HEK293T (cell line): ENCODE results near the gene GRAP.

Source experiments
- ARNT ChIP-seq: fragments of 450-650 bp; IDR thresholded peaks from 2 replicates; pipeline ENCODE4 v1.6.1; 2017; ENCODE audit warnings: mild to moderate bottlenecking
- BHLHE40 ChIP-seq: fragments of 450-650 bp; IDR thresholded peaks from 2 replicates; pipeline ENCODE4 v1.6.1; 2016; ENCODE audit warnings: mild to moderate bottlenecking, moderate library complexity, borderline replicate concordance
- CTBP1 ChIP-seq: fragments of 450-650 bp; IDR thresholded peaks from 2 replicates; pipeline ENCODE4 v1.6.1; 2016; ENCODE audit warnings: borderline replicate concordance
- ELF4 ChIP-seq: fragments of 450-650 bp; IDR thresholded peaks from 2 replicates; pipeline ENCODE4 v1.6.1; 2017; ENCODE audit warnings: antibody characterized with exemption
- FOXA1 ChIP-seq: fragments of 450-650 bp; IDR thresholded peaks from 2 replicates; pipeline ENCODE4 v1.6.1; 2016; ENCODE audit warnings: mild to moderate bottlenecking
- FOXK2 ChIP-seq: fragments of 450-650 bp; IDR thresholded peaks from 2 replicates; pipeline ENCODE4 v1.6.1; 2016; ENCODE audit warnings: mild to moderate bottlenecking
- FOXM1 ChIP-seq: fragments of 450-650 bp; IDR thresholded peaks from 2 replicates; pipeline ENCODE4 v1.6.1; 2017; ENCODE audit warnings: mild to moderate bottlenecking, borderline replicate concordance
- HDGF ChIP-seq: fragments of 450-650 bp; IDR thresholded peaks from 2 replicates; pipeline ENCODE4 v1.6.1; 2017; ENCODE audit warnings: antibody characterized with exemption, borderline replicate concordance
- LEF1 ChIP-seq: fragments of 450-650 bp; IDR thresholded peaks from 2 replicates; pipeline ENCODE4 v1.6.1; 2017; ENCODE audit warnings: mild to moderate bottlenecking, borderline replicate concordance
- SP1 ChIP-seq: fragments of 450-650 bp; IDR thresholded peaks from 2 replicates; pipeline ENCODE4 v1.6.1; 2017
- SUZ12 ChIP-seq: fragments of 450-650 bp; IDR thresholded peaks from 2 replicates; pipeline ENCODE4 v1.6.1; 2016; ENCODE audit warnings: mild to moderate bottlenecking
- TF ChIP-seq, protein P1 (sequence below): fragments of 450-650 bp; IDR thresholded peaks from 2 replicates; pipeline ENCODE4 v1.6.1; 2016

GRCh38 chr17:19020016-19020415, 26.7 kb downstream of the GRAP start:
- TF ChIP-seq FOXA1: no peak
- TF ChIP-seq, protein P1, sequence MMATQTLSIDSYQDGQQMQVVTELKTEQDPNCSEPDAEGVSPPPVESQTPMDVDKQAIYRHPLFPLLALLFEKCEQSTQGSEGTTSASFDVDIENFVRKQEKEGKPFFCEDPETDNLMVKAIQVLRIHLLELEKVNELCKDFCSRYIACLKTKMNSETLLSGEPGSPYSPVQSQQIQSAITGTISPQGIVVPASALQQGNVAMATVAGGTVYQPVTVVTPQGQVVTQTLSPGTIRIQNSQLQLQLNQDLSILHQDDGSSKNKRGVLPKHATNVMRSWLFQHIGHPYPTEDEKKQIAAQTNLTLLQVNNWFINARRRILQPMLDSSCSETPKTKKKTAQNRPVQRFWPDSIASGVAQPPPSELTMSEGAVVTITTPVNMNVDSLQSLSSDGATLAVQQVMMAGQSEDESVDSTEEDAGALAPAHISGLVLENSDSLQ: no peak
- no peak for TF ChIP-seq BHLHE40
- no peak for TF ChIP-seq LEF1
- TF ChIP-seq SP1: no peak
- TF ChIP-seq FOXM1: no peak
- TF ChIP-seq ELF4: no peak
- TF ChIP-seq SUZ12: no peak
- TF ChIP-seq ARNT: no peak
- no peak for TF ChIP-seq CTBP1
- no peak for TF ChIP-seq FOXK2
- TF ChIP-seq HDGF: no peak
